Ovary (tissue), 9 donors: Measurements from ENCODE around the gene HOXC11. TPM values are rescaled to one million over a fixed set of nuclear protein-coding genes. Genes with fewer than 3 reads are reported as not detected.

ENCODE experiments used
- DNase-seq, 5 donors: peaks; one replicate each; pipeline ENCODE4 v3.0.0-alpha.2; 2019 to 2020
- H3K27ac ChIP-seq, 2 donors: fragments of 200-600 bp; one replicate each; pipeline versions ENCODE4 v1.5.1 to v1.8.0; 2019 to 2022
- H3K27me3 ChIP-seq: fragments of 200-600 bp; one replicate; pipeline ENCODE4 v1.8.0; 2022
- H3K36me3 ChIP-seq: fragments of 200-600 bp; sonication (generic); one replicate; pipeline ENCODE4 v1.5.1; 2019
- H3K4me1 ChIP-seq: one replicate; pipeline ENCODE4 v1.8.1; 2013; ENCODE audit warnings: mild to moderate bottlenecking, moderate library complexity; ENCODE audit not compliant: insufficient read depth
- H3K4me3 ChIP-seq: fragments of 200-600 bp; sonication (generic); one replicate; pipeline ENCODE4 v1.5.1; 2017
- H3K9me3 ChIP-seq, 2 donors: fragments of 200-600 bp in 1 of 2; sonication (generic) in 1 of 2; one replicate each; pipeline versions ENCODE4 v1.5.1 to v1.8.1; 2013 to 2019; ENCODE audit warnings: mild to moderate bottlenecking in 1 of 2, moderate library complexity in 1 of 2
- EP300 ChIP-seq: sonication (generic); formaldehyde crosslinking; IDR thresholded peaks from one replicate; pipeline ENCODE4 v1.6.1; 2017; ENCODE audit warnings: antibody characterized with exemption
- POLR2A ChIP-seq: fragments of 450-650 bp; IDR thresholded peaks from one replicate; pipeline ENCODE4 v1.6.1; 2017; ENCODE audit warnings: antibody characterized with exemption, mild to moderate bottlenecking, moderate library complexity
- WGBS, 3 donors: extraction: QIAGEN DNeasy Blood & Tissue Kit in 1 of 3; methylation state at CpG; one replicate each; pipeline versions ENCODE4 v1.1.5 to v1.1.7; 2013 to 2017; 5-methylcytosine and 5-hydroxymethylcytosine counted together
- intact Hi-C, 4 donors: fragments of 100-400 bp; cut with DNase I; formaldehyde crosslinking; loops; one replicate each; pipeline versions ENCODE4 v1.11.0 to v1.15.1; 2022 to 2023
- polyA plus RNA-seq, 2 donors: library from polyadenylated mRNA; stranded (reverse); fragments of 200-250 nt in 1 of 2; fragments of 350-450 nt in 1 of 2; fragmentation: Illumina TruSeq in 1 of 2; extraction: RNeasy Lipid Tissue Mini Kit (QIAGEN cat#74804) in 1 of 2; gene quantifications; one replicate each; pipeline ENCODE4 v1.2.3, GENCODE V29; 2013 to 2014
- total RNA-seq, 7 donors: library from RNA; depleted of rRNA in 2 of 7; stranded (reverse); fragments of >200 nt in 2 of 7; fragmentation: NEBNext Ultra II Directional in 3 of 7; extraction: Animal tissue kit (Norgen Biotek cat#: 25700) in 3 of 7; gene quantifications; one replicate each; pipeline versions ENCODE4 v1.1.0 to v1.2.4, GENCODE V29; 2016 to 2023
- TF ChIP-seq, protein P1 (sequence below), 3 donors: fragments of 450-650 bp in 2 of 3; fragments of 200-600 bp in 1 of 3; IDR thresholded peaks; one replicate each; pipeline versions ENCODE4 v1.5.1 to v1.8.0; 2016 to 2022; ENCODE audit warnings: antibody characterized with exemption in 3 of 3, mild to moderate bottlenecking in 1 of 3
- donor health status: DM: no; HTN: no; CAD: no; lungs with moderate emphysema.
- donor health status: DM: no; HTN: no; CAD: no.
- donor health status: Bipolar disorder and iron deficiency.
- donor health status: DM: yes; HTN: yes; CAD: no.
- donor health status: DM: no; HTN: no; CAD: no.
- donor health status: DM: yes; HTN: yes; CAD: no.

The HOXC11 gene
- total and polyA plus RNA-seq, 9 donors = 0.12 to 1.1 TPM; not detected in 7

DNA sequence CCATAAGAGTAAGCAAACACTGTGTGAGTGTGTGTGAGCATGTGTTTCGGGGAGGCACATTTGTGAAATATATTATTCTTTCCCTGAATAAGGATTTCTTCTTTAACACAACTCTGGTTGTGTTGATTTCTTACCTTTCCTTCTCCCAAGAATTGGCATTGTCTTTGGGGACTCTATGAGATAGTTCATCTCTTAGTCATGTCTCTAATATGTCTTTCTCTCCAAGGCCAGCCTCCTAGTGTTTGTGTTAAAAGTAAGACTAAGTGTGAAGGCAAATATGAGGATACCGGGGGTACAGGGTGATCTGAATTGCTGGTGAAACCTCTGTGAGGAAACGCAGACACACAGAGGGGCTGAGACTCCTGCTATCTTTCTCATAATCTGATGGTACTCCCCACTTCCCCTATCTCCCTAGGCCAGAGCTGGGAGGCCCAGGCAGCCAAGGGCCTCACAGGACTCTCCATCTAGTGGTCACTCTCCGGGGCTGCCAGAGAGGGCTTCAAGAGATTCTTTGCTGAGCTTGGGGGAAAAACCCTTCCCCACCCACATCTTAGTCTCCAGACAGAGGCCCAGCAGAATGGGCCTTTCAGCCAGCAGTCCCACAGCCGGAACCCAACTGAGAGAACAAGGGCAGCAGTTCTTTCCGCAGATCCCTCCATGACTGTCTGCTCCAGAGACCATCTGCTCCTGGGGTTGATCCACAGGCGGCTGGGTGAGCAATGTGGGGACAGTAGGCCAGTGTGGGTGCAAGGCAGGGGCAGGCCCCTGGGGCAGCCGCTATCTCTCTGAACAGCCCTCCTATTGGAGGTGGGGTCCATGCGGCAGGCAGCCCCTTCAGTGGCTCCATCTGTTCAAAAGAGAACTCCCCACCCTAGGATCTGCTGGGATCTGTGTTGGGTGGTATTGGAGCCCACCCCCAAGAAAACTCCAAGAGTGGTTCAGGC is 24.0 kb upstream of the HOXC11 start:
- Histone ChIP-seq H3K4me3 (no peak overlapping the region), H3K4me1 (peaks cover 4% of the 10 kb centered on the region), H3K27ac (no peak overlapping the region), H3K27me3 (peaks cover 10% of the 10 kb centered on the region), H3K9me3 (no peaks in the 10 kb centered on the region), H3K36me3 (no peaks in the 10 kb centered on the region)
- TF ChIP-seq POLR2A (no peak), EP300 (no peak)
- TF ChIP-seq, protein P1, sequence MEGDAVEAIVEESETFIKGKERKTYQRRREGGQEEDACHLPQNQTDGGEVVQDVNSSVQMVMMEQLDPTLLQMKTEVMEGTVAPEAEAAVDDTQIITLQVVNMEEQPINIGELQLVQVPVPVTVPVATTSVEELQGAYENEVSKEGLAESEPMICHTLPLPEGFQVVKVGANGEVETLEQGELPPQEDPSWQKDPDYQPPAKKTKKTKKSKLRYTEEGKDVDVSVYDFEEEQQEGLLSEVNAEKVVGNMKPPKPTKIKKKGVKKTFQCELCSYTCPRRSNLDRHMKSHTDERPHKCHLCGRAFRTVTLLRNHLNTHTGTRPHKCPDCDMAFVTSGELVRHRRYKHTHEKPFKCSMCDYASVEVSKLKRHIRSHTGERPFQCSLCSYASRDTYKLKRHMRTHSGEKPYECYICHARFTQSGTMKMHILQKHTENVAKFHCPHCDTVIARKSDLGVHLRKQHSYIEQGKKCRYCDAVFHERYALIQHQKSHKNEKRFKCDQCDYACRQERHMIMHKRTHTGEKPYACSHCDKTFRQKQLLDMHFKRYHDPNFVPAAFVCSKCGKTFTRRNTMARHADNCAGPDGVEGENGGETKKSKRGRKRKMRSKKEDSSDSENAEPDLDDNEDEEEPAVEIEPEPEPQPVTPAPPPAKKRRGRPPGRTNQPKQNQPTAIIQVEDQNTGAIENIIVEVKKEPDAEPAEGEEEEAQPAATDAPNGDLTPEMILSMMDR (IDR thresholded peaks at IDR 0.05) = no peak
- 67 to 81% (median 75%) methylated on average over 8 to 9 of the region's 9 CpGs for WGBS, 3 donors
- DNase-seq = no peak
- intact Hi-C loops = no loop called here

- 5 to 11% (median 6%) methylated on average over 34 of the region's 34 CpGs for WGBS, 3 donors
- Histone ChIP-seq H3K9me3 (no peaks in the 10 kb centered on the region), H3K4me3 (no peak overlapping the region), H3K36me3 (no peaks in the 10 kb centered on the region), H3K27me3 (peaks cover 11% of the 10 kb centered on the region), H3K4me1 (peaks cover 4% of the 10 kb centered on the region), H3K27ac (no peak overlapping the region)
- TF ChIP-seq, protein P1 (IDR thresholded peaks at IDR 0.05) = no peak
- TF ChIP-seq POLR2A = no peak
- TF ChIP-seq EP300 = no peak
- no peak for DNase-seq
- intact Hi-C loops = no loop called here
Observed at GRCh38 chr12:53949631-53950436, 23.1 kb upstream of the HOXC11 start.

GRCh38 chr12:53950437-53950773 is 22.5 kb upstream of the HOXC11 start:
- Histone ChIP-seq H3K9me3 (no peaks in the 10 kb centered on the region), H3K4me3 (no peak overlapping the region), H3K27ac (no peak overlapping the region), H3K36me3 (no peaks in the 10 kb centered on the region), H3K4me1 (peaks cover 4% of the 10 kb centered on the region), H3K27me3 (peaks cover 14% of the 10 kb centered on the region)
- TF ChIP-seq EP300 (no peak), POLR2A (no peak)
- TF ChIP-seq, protein P1 (IDR thresholded peaks at IDR 0.05) = no peak
- 4 to 5% (median 5%) methylated on average over 10 of the region's 10 CpGs for WGBS, 3 donors
- no peak for DNase-seq
- intact Hi-C loops = no loop called here

- H3K4me3 ChIP-seq = no peak overlapping the region
- 4 to 10% (median 4%) methylated on average over 28 to 34 of the region's 34 CpGs for WGBS, 3 donors
- H3K36me3 ChIP-seq = no peaks in the 10 kb centered on the region
- H3K4me1 ChIP-seq = peaks cover 4% of the 10 kb centered on the region
- intact Hi-C loops = no loop called here
- H3K27me3 ChIP-seq = peaks cover 14% of the 10 kb centered on the region
- DNase-seq = peak in 2 of 5 donors; percentile 36 to 65
- TF ChIP-seq POLR2A = no peak
- no peak for TF ChIP-seq EP300
- TF ChIP-seq, protein P1 (IDR thresholded peaks at IDR 0.05) = no peak
- H3K27ac ChIP-seq = no peak overlapping the region
- H3K9me3 ChIP-seq = no peaks in the 10 kb centered on the region
Observed at GRCh38 chr12:53950789-53951576, 21.9 kb upstream of the HOXC11 start.
